ENCODE data around the gene PID1.

The PID1 gene

GRCh38 chr2:229050133-229050532 is 221.0 kb downstream of the PID1 start:
- no peak overlapping the region for H3K27ac ChIP-seq
- no peak overlapping the region for H3K4me3 ChIP-seq

- H3K27ac ChIP-seq, result no peak overlapping the region
- H3K4me3 ChIP-seq, result no peak overlapping the region
Measured at GRCh38 chr2:229048134-229048533, 223.0 kb downstream of the PID1 start.

GRCh38 chr2:229045671-229046070 is 225.4 kb downstream of the PID1 start:
- H3K27ac ChIP-seq, result no peak overlapping the region
- H3K4me3 ChIP-seq, result no peak overlapping the region

GRCh38 chr2:229044581-229044980 is 226.5 kb downstream of the PID1 start:
- H3K4me3 ChIP-seq, result no peak overlapping the region
- H3K27ac ChIP-seq, result no peak overlapping the region

- no peak overlapping the region for H3K4me3 ChIP-seq
- H3K27ac ChIP-seq, result no peak overlapping the region
Measured at GRCh38 chr2:229043681-229044080, 227.4 kb downstream of the PID1 start.

GRCh38 chr2:229042349-229042748 is 228.7 kb downstream of the PID1 start:
- H3K27ac ChIP-seq, result no peak overlapping the region
- no peak overlapping the region for H3K4me3 ChIP-seq

- Histone ChIP-seq H3K27ac (no peak overlapping the region), H3K4me3 (no peak overlapping the region)
Measured at GRCh38 chr2:229041691-229042090, 229.4 kb downstream of the PID1 start.

GRCh38 chr2:229037621-229038020 is 233.5 kb downstream of the PID1 start:
- Histone ChIP-seq H3K27ac (no peak overlapping the region), H3K4me3 (no peak overlapping the region)

GRCh38 chr2:229033816-229034215 is 237.3 kb downstream of the PID1 start:
- Histone ChIP-seq H3K4me3 (no peak overlapping the region), H3K27ac (no peak overlapping the region)

- no peak overlapping the region for H3K27ac ChIP-seq
- H3K4me3 ChIP-seq, result no peak overlapping the region
Measured at GRCh38 chr2:229032608-229033234, 238.4 kb downstream of the PID1 start.

- Histone ChIP-seq H3K4me3 (no peak overlapping the region), H3K27ac (no peak overlapping the region)
Measured at GRCh38 chr2:229027353-229028105, 243.6 kb downstream of the PID1 start.

GRCh38 chr2:229025653-229026052 is 245.4 kb downstream of the PID1 start:
- H3K27ac ChIP-seq, result no peak overlapping the region
- no peak overlapping the region for H3K4me3 ChIP-seq

- Histone ChIP-seq H3K27ac (no peak overlapping the region), H3K4me3 (no peak overlapping the region)
Measured at GRCh38 chr2:229022652-229023051, 248.4 kb downstream of the PID1 start.

- Histone ChIP-seq H3K4me3 (no peak overlapping the region), H3K27ac (no peak overlapping the region)
Measured at GRCh38 chr2:229022071-229022470, 249.0 kb downstream of the PID1 start.

GRCh38 chr2:229009816-229010215 is 261.3 kb downstream of the PID1 start:
- Histone ChIP-seq H3K4me3 (no peak overlapping the region), H3K27ac (no peak overlapping the region)

GRCh38 chr2:229003256-229003655 is 267.8 kb downstream of the PID1 start:
- no peak overlapping the region for H3K27ac ChIP-seq
- H3K4me3 ChIP-seq, result no peak overlapping the region

GRCh38 chr2:229001196-229001595 is 269.9 kb downstream of the PID1 start:
- Histone ChIP-seq H3K27ac (no peak overlapping the region), H3K4me3 (no peak overlapping the region)

- H3K4me3 ChIP-seq, result no peak overlapping the region
- no peak overlapping the region for H3K27ac ChIP-seq
Measured at GRCh38 chr2:228999326-228999725, 271.8 kb downstream of the PID1 start.

GRCh38 chr2:228988786-228989185 is 282.3 kb downstream of the PID1 start:
- no peak overlapping the region for H3K4me3 ChIP-seq
- H3K27ac ChIP-seq, result no peak overlapping the region

GRCh38 chr2:228987441-228988155 is 283.5 kb downstream of the PID1 start:
- Histone ChIP-seq H3K4me3 (no peak overlapping the region), H3K27ac (no peak overlapping the region)

- Histone ChIP-seq H3K27ac (no peak overlapping the region), H3K4me3 (no peak overlapping the region)
Measured at GRCh38 chr2:228986961-228987360, 284.1 kb downstream of the PID1 start.

Data from skin epidermis (tissue), 12 donors.